DMS53 treated with DMSO at 0.1 percent for 48 hours (cell line): ENCODE measurements around the gene INPP5E.

ENCODE experiments used
- DNase-seq: peaks from one replicate; lab custom pipeline; 2025; ENCODE audit not compliant: unreplicated experiment; lab: John Stamatoyannopoulos, UW

INPP5E gene

DNA sequence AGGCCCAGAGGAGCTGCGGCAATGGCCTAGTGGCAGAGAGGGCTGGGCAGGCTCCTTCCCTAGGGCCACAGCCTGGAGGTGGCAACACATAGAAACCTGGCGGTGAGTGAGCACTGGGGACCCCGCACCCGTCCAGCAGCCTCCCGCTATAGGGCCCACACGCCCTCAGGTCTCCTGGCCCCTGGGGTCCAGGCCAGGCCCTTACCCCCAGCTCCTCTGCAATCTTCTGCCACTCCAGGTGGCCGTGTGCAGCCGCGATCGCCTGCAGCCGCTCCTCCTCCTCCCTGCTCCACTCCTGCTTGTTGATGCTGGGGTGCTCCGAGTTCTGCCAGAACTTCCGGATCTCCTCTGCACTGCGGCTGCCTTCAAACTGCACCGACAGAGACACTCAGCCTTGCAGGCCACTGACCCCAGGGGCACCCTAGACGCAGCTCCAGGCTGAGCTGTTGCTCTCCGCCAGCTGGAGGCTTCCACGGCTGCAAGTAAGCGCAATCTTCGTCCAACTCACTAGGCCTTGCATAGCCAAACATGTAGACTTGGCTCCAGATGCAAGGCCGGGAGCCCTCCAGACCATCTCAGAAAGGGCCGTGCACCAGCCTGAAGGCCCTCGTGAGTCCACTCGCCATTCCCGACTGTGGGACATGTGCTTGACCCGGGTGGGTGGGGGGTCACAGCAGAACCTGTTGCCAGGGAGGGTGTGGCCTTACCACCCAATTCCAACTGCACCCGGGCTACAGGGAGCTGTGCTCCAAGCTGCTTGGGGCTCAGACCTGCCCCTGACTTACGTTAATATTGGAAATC lies 47.7 kb downstream of the INPP5E start:
- no peak for DNase-seq

DNA sequence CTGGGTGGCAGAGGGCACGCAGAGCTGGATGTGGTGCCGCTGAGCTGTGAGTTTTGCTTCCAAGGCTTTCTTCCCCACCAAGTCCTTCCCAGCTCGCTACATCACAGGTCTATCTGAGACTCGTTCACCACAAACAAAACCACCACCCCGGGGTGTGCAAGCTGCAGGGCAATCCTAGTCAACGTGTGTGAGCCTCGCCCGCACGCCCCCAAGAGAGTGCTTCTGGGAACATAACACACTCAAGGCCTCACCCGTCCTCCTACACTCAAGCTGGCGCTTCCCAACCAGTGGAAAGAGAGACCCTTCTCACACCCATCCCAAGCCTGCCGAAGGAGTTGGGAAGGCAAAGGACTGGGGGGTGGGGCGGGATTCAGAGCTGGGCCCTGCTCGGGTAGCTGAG lies 50.2 kb downstream of the INPP5E start:
- DNase-seq, result no peak

DNA sequence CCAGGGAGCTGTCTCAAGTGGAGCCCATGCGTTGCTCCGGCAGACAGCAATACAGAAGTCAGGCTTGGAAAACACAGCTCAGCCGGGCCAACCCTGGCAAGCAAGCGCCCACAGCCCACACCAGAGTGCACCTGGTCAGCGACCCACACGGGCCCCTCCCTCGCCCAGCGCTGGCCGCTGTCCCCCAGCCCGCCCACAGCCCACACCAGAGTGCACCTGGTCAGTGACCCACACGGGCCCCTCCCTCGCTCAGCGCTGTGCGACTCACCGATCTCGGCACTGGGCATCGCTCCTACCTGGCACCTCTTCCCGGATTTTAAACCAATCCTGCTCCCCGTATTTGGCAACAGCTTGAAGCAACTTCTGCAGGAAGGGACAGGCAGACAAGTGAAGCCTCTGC lies 52.4 kb downstream of the INPP5E start:
- DNase-seq, result no peak

DNA sequence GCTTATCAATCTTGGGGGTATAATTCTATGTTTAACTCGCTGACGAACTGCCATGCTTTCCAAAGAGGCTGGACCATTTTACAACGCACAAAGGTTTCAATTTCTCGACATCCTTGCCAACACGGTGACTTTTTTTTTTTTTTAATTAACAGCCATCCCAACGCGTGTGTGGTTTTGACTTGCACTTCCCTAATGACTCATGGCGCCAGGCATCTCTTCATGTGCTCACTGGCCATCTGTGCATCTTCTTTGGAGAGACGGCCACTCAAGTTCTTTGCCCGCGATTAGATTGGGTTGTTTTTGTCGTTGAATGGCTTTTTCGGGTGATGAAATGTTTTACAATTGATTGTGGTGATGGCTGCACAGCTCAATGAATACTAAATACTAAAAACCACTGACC lies 53.6 kb downstream of the INPP5E start:
- DNase-seq, result no peak

DNA sequence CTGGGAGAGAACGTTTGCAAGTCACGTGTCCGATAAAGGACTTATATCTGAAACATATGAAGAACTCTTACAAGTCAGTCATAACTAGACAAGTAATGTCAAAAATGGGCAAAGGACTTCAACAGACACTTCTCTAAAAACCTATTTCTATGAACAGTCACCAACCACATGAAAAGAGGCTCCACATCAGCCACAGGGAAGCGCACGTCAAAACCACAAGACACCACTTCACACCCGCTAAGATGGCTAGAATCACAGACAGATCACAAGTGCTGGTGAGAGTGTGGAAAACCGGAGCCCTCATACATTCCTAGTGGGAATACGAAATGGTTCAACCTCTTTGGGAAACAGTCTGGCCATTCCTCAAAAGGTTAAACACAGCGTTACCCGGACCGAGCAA lies 54.6 kb downstream of the INPP5E start:
- DNase-seq, result no peak

DNA sequence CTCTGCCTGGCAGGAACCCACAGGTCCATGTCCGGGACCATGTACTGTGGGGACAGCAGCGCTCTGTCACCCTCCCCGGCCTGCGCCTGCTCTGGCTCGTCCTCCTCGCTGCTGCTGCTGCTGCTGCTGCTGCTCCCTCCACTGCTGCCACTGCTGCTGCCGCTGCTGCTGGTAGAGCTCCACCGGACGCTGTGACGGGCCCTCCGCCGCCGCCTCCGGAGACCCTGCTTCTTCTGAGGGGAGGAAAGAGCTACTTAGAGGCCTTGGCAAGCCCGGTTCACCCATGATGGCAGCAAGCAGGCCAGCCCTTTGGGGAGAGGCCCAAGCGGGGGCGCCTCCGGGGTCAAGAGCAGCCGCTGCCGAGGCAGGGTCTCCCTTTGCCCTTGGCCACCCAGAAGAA lies 56.2 kb downstream of the INPP5E start:
- DNase-seq, result no peak

DNA sequence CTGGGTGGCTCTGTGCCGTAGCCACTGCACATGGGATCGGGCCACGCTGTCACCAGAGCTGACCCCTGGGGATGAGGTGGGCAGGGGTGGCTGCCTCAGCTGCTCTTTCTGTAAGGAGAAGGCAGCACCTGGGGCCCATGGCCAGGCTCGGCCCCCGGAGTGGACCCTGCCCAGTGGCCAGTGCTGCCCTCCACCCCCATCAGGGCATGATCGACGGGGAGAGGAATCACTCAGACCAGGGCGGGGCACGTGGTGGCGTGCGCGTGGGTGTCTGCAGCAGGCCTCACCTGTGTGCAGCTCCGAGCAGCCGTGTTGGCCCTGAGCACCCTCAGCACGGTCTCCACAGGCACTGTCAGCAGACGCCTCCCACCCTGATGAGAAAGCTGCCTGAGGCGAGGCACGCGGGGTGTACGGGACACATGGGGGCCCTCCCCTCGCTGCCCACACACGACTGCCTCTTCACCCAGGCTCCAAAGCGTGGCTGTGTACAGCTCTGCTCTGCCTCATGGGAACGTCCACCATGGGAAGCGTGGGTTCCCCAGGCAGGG lies 57.6 kb downstream of the INPP5E start:
- DNase-seq, result no peak

DNA sequence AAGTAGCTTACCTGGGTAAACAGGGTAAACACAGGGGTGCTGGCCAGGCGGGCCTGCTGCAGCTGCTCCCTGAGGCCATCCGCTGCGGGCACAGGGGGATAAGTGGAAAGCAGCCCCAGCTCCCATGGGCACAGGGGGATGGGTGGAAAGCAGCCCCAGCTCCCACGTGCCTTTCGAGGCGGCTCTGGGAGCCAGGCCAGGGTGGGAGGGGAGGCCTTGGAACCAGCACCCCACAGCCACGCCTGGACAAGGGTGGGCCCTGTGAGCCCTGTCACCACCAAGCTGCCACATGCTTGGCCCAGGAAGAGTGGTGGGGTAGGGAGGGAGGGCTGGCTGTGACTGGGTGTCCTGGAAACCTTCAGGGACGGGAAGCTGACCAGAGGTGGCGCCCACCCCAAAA lies 58.3 kb downstream of the INPP5E start:
- no peak for DNase-seq

DNA sequence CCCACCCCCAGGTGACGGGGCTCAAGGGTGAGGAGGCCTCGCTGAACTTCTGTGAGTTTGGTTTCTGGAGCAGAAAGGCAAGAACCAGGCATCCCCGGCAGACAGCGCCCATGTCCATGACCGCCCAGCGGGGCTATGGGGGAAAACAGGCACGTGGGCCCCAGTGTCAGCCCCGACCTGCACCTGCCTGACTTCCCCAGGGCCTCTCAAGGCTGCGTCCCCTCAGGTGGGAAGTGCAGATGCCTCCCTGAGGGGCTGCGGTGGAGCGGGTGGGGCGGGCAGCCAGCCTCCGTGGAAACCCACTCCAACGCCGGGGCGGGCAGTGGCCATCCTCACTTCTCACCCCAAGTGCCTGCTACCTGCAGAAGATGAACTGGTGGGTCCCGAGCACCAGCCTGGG lies 59.3 kb downstream of the INPP5E start:
- DNase-seq, result no peak

DNA sequence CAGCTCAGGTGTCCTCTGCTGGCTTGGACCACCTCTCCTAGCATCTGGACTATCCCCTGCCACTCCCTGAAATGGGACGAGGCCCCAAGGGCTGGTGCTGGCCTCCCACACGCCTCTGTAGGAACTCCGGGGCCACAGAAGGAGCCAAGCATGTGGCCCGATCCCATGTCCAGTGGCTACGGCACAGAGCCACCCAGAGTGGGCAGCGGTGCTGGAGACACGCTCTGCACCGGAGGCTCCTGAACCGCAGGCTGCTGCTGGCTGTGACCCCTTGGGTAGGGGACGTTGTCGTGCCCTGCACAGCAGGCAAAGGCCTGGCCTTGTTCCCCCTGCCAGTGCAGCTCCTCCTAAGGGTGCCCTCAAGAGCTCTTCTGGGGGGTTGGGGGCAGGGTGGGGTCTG lies 59.8 kb downstream of the INPP5E start:
- DNase-seq, result no peak

DNA sequence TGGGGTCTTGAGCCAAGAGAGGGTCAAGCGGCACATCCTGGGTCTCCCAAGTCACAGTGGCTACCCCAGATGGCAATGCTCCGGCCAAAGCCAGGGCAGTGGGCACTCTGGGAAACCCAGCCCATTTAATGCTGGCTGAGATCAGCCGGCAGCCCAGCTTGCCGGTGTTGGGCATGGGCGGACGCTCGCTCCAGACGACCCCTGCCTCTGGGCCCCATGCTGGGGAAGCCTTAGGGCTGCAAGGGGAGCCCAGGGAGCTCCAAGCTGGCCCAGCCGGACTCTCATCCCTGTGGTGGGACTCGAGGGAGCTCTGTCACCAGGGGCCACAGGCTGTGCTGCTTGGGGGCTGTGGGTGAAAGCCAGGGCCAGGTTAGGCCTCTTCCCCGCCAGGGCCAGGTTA lies 60.2 kb downstream of the INPP5E start:
- no peak for DNase-seq

DNA sequence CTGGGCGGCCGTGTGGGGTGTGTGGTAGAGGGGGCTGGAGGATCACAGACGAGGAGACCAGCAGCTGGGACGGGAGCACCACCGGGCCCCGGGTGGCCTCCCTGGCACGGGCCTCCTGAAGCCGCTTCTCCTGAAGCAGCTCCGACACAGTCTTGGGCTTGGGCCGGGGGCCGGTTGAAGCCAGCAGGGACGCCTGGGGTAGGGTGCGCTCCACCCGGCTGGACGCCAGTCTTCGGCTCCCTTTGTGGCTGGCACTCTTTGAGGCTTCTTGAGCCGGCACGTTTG lies 60.7 kb downstream of the INPP5E start:
- DNase-seq, result no peak
